ENCODE data around the gene SLIT3.

DNA sequence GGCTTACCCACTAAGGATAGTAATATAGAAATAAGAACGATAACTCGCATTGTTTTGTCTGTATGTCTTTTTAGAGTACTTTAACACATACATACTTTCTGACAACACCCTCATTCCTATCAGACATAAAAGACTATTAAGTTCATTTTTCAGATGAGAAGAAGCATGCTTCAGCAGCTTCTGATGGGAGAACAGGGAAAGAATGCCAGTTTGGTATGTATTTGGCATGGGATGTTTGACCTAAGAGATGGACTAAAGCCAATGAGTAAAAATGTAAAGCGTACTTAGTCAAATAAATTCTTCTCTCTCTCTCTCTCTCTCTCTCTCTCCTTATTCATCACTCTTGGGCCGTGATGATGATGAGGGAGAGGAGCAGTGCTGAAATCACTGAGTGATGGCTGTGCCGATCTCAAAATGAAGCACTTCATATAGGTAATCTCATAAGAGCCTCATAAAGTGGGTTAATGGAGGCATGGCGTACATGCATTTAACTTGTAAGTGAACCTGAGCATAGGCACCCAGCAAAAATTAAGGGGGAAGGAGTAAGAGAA is 71.5 kb downstream of the SLIT3 start:
- TF ChIP-seq GATA2 (IDR thresholded peaks at IDR 0.05; ENCODE audit: low read depth, low read length) = no peak
- no peak for TF ChIP-seq GATA3 (IDR thresholded peaks at IDR 0.05; ENCODE audit: low read depth, low read length)

Measured in SH-SY5Y (cell line).